GM15510 (cell line): ENCODE results near the gene OR10Z1.

Experiments used
- POLR2A ChIP-seq: IDR thresholded peaks from 3 replicates; pipeline ENCODE4 v1.6.1; 2011; ENCODE audit warnings: borderline replicate concordance; ENCODE audit not compliant: insufficient read length; ENCODE audit errors: extremely low read depth

The OR10Z1 gene

GRCh38 chr1:158652721-158653334, 47.8 kb downstream of the OR10Z1 start:
- no peak for TF ChIP-seq POLR2A

- no peak for TF ChIP-seq POLR2A
Observed at GRCh38 chr1:158654086-158654485, 49.0 kb downstream of the OR10Z1 start.

- TF ChIP-seq POLR2A, result no peak
Observed at GRCh38 chr1:158654571-158654970, 49.5 kb downstream of the OR10Z1 start.
